Thyroid gland (tissue), 4 donors: ENCODE data around the gene ING4. TPM values are rescaled to one million over a fixed set of nuclear protein-coding genes. Genes with fewer than 3 reads are reported as not detected.

ENCODE experiments used
- DNase-seq, 2 donors: peaks; one replicate each; pipeline ENCODE4 v3.0.0-alpha.2; 2019
- H3K27ac ChIP-seq, 3 donors: fragments of 200-600 bp; sonication (generic); 1 replicate in 2 of 3; 2 replicates in 1 of 3; pipeline ENCODE4 v1.5.1; 2016 to 2019; ENCODE audit warnings: mild to moderate bottlenecking in 1 of 3, moderate library complexity in 1 of 3
- H3K27me3 ChIP-seq: fragments of 200-600 bp; sonication (generic); one replicate; pipeline ENCODE4 v1.5.1; 2019
- H3K36me3 ChIP-seq, 2 donors: fragments of 200-600 bp; sonication (generic); one replicate each; pipeline ENCODE4 v1.5.1; 2016 to 2019
- H3K4me1 ChIP-seq, 2 donors: fragments of 200-600 bp; sonication (generic); one replicate each; pipeline ENCODE4 v1.5.1; 2017 to 2019
- H3K4me3 ChIP-seq, 3 donors: fragments of 200-600 bp; sonication (generic); replicated peaks in 1 of 3; 1 replicate in 2 of 3; 2 replicates in 1 of 3; pipeline ENCODE4 v1.5.1; 2016; ENCODE audit warnings: mild to moderate bottlenecking in 1 of 3
- H3K9me3 ChIP-seq: fragments of 200-600 bp; sonication (generic); one replicate; pipeline ENCODE4 v1.5.1; 2017
- CTCF ChIP-seq, 6 experiments: fragments of 200-600 bp in 3 of 6; fragments of 450-650 bp in 3 of 6; sonication (generic) in 3 of 6; IDR thresholded peaks; one replicate each; pipeline ENCODE4 v1.5.1; 2016 to 2019; ENCODE audit warnings: antibody characterized with exemption in 6 of 6, mild to moderate bottlenecking in 2 of 6, inconsistent platforms in 1 of 6, moderate library complexity in 1 of 6
- POLR2A ChIP-seq, 2 donors: fragments of 450-650 bp; IDR thresholded peaks; one replicate each; pipeline ENCODE4 v1.6.1; 2017; ENCODE audit warnings: antibody characterized with exemption in 2 of 2, mild to moderate bottlenecking in 2 of 2, moderate library complexity in 1 of 2
- WGBS, 2 donors: methylation state at CpG; one replicate each; pipeline ENCODE4 v1.1.5; 2017; 5-methylcytosine and 5-hydroxymethylcytosine counted together
- intact Hi-C: fragments of 100-400 bp; cut with DNase I; formaldehyde crosslinking; loops from one replicate; pipeline ENCODE4 v1.15.1; 2023
- total RNA-seq, 4 donors: library from RNA; depleted of rRNA; stranded (reverse); fragments of >200 nt; gene quantifications; one replicate each; pipeline ENCODE4 v1.2.3, GENCODE V29; 2016

Gene ING4
- total RNA-seq, 4 donors from 2014 or later: 52.7 to 85.1 (median 67.2) TPM

DNA sequence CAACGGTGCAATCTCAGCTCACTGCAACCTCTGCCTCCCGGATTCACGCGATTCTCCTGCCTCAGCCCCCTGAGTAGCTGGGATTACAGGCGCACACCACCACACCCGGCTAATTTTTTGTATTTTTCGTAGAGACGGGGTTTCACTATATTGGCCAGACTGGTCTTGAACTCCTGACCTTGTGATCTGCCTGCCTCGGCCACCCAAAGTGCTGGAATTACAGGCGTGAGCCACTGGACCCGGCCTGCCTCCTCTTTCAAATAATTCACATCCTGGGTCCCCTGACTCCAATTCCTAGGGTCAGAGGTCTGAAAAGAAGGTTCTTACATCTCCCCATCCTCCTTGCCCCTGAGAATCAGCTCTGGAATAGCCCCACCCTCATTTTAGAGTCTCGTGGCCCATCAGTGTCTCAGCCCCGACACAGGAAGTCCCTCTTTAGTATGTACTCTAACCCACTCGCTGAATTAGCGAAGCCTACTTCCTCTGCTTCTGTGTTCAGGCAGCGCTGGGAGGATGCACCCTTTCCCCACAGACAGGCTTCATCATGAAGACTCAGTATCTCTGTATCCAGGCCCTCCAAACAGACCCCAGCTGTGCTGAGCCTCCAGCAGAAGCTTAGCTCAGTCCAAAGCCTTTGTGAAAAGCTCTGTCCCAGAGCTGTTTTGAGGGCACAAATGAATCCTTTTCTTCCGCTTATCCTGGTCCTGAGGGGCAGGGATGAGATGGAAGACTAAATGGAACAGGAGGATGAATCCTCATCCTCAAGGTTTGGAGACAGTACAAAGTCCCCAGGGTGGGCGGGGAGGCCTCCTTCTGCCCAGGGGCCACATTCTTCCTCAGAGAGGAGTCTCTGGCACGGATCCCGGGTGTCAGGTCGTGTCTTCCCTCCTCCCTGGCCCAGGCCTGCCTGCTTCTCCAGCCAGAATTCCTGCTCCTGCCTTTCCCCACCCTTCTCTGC, 30.6 kb downstream of the ING4 start:
- Histone ChIP-seq H3K36me3 (no peaks in the 10 kb centered on the region), H3K4me1 (peaks cover 0 to 32% of the 10 kb centered on the region in 2 donors), H3K9me3 (no peaks in the 10 kb centered on the region), H3K27me3 (no peaks in the 10 kb centered on the region), H3K27ac (peak overlapping the region; percentile 33 to 59 (median 52)), H3K4me3 (no peak overlapping the region)
- DNase-seq: peak; percentile 37 to 43
- intact Hi-C loops: no loop called here
- 64 to 65% methylated on average over 21 of the region's 21 CpGs for WGBS, 2 donors
- TF ChIP-seq CTCF (IDR thresholded peaks at IDR 0.05): no peak
- no peak for TF ChIP-seq POLR2A (IDR thresholded peaks at IDR 0.05)

DNA sequence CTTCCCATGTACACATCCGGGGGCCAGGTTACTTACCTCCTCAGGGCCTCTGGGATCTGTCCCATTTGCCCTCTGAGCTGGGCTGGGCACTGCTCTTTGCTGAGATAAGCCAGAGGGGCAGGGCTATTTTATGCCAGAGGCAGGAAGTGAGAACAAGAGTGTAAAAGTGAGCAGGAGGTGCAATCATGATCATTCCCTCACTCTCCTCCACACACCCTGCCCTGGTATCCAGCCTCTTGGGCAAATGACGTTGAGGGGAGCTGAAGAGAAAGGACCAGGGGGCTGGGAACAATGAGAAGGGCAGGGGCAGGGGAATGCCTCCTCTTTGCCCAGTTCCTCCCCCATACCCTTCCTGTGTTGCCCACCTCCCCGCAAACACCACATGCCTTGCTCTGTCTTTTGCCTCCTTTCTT, 31.4 kb downstream of the ING4 start:
- H3K4me3 ChIP-seq: no peak overlapping the region
- no peak for TF ChIP-seq CTCF (IDR thresholded peaks at IDR 0.05)
- TF ChIP-seq POLR2A (IDR thresholded peaks at IDR 0.05): no peak

GRCh38 chr12:6630736-6631135, 32.2 kb downstream of the ING4 start:
- Histone ChIP-seq H3K27ac (no peak overlapping the region), H3K9me3 (no peaks in the 10 kb centered on the region)
- 53 to 56% methylated on average over 5 of the region's 5 CpGs for WGBS, 2 donors

More for the DNA sequence above, 31.4 kb downstream of the ING4 start:
- 82 to 85% methylated on average over 3 of the region's 3 CpGs for WGBS, 2 donors
- intact Hi-C loops: no loop called here
- Histone ChIP-seq H3K27me3 (no peaks in the 10 kb centered on the region), H3K36me3 (no peaks in the 10 kb centered on the region), H3K9me3 (no peaks in the 10 kb centered on the region), H3K27ac (no peak overlapping the region), H3K4me1 (peaks cover 0 to 26% of the 10 kb centered on the region in 2 donors)
- no peak for DNase-seq

DNA sequence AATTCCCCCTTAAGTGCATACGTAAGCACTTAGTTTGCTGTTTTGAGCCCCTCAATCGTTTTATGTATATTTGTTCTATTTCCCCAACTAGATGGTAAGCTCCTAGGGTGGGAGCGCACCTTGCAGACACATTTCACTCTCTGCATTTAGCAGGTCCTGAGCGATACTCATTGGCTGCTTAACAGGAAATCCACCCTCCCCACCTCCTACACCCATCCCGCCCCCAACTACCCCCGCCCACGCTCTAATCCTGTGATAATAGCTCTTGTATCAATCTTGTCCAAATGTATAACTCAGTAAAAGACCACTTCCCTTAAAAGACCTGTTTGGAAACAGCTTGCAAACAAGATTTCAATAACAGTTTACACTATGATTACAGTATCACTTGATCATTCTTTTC, 35.3 kb downstream of the ING4 start:
- Histone ChIP-seq H3K36me3 (no peaks in the 10 kb centered on the region), H3K4me3 (no peak overlapping the region)
- no peak for TF ChIP-seq CTCF (IDR thresholded peaks at IDR 0.05)

More at GRCh38 chr12:6630736-6631135, 32.2 kb downstream of the ING4 start:
- H3K4me1 ChIP-seq: peaks cover 0 to 18% of the 10 kb centered on the region in 2 donors
- no peak for DNase-seq
- intact Hi-C loops: no loop called here
- H3K36me3 ChIP-seq: no peaks in the 10 kb centered on the region
- no peaks in the 10 kb centered on the region for H3K27me3 ChIP-seq
- H3K4me3 ChIP-seq: no peak overlapping the region
- TF ChIP-seq CTCF (IDR thresholded peaks at IDR 0.05) (no peak), POLR2A (IDR thresholded peaks at IDR 0.05) (no peak)

More for the DNA sequence above, 35.3 kb downstream of the ING4 start:
- Histone ChIP-seq H3K4me1 (peaks cover 0 to 2% of the 10 kb centered on the region in 2 donors), H3K27ac (no peak overlapping the region), H3K9me3 (no peaks in the 10 kb centered on the region), H3K27me3 (no peaks in the 10 kb centered on the region)
- intact Hi-C loops: loop anchor here (10.0 kb wide), 1 partner anchor 207 kb away; no protein-coding TSS in a partner anchor
- DNase-seq: no peak
- WGBS, 2 donors: 62 to 65% methylated on average over 7 of the region's 7 CpGs
